B cell (primary cell): ENCODE data around the gene TKTL1. TPM values are rescaled to one million over a fixed set of nuclear protein-coding genes. Genes with fewer than 3 reads are reported as not detected.

Source experiments
- ATAC-seq: fragments of 200-7000 bp; cut with Tn5 transposase; one replicate; pipeline ENCODE4 v1.10.0; 2021; ENCODE audit warnings: low read depth, mild to moderate bottlenecking, moderate number of reproducible peaks, moderate library complexity
- CTCF ChIA-PET: fragments of 350-600 bp; sonication (Branson Sonifier 250); formaldehyde crosslinking; loops from one replicate; lab custom pipeline; 2021; ENCODE audit warnings: antibody characterized with exemption, inconsistent platforms; lab: Charles Lee
- POLR2A ChIA-PET: fragments of 350-600 bp; sonication (Branson Sonifier 250); formaldehyde crosslinking; loops from one replicate; lab custom pipeline; 2021; ENCODE audit warnings: antibody characterized with exemption; lab: Charles Lee
- DNase-seq: peaks from one replicate; pipeline ENCODE4 v3.0.0; 2013
- H2AFZ ChIP-seq: 2 replicates; pipeline ENCODE4 v1.6.1; 2012; ENCODE audit warnings: mild to moderate bottlenecking, low read depth, low read length; ENCODE audit not compliant: insufficient read depth, poor library complexity, severe bottlenecking
- H3K27ac ChIP-seq, 2 donors: 1 replicate in 1 of 2; 2 replicates in 1 of 2; pipeline ENCODE4 v1.5.1; 2012 to 2013; ENCODE audit warnings: low read length in 2 of 2, mild to moderate bottlenecking in 2 of 2, moderate library complexity in 1 of 2
- H3K27me3 ChIP-seq, 4 experiments: fragments of 200-600 bp in 1 of 4; sonication (generic) in 1 of 4; replicated peaks in 1 of 4; 1 replicate in 2 of 4; 2 replicates in 2 of 4; pipeline versions ENCODE4 v1.6.1 to v1.7.0; 2013 to 2016; ENCODE audit warnings: low read length in 3 of 4, mild to moderate bottlenecking in 2 of 4, mixed read lengths in 1 of 4, moderate library complexity in 1 of 4; ENCODE audit not compliant: insufficient read depth in 4 of 4, control insufficient read depth in 3 of 4; ENCODE audit errors: control extremely low read depth in 1 of 4
- H3K36me3 ChIP-seq, 2 experiments: replicated peaks in 1 of 2; 1 replicate in 1 of 2; 2 replicates in 1 of 2; pipeline versions ENCODE4 v1.6.1 to v1.7.1; 2013; ENCODE audit warnings: low read length in 1 of 2; ENCODE audit not compliant: insufficient read depth in 2 of 2, control insufficient read depth in 1 of 2; ENCODE audit errors: control extremely low read depth in 1 of 2, extremely low read depth in 1 of 2
- H3K4me1 ChIP-seq, 2 donors: fragments of 200-600 bp in 1 of 2; sonication (generic) in 1 of 2; 1 replicate in 1 of 2; 2 replicates in 1 of 2; pipeline versions ENCODE4 v1.5.1 to v1.6.1; 2013 to 2017; ENCODE audit warnings: low read length in 2 of 2; ENCODE audit not compliant: control insufficient read depth in 2 of 2, insufficient read depth in 2 of 2
- H3K4me2 ChIP-seq: replicated peaks from 2 replicates; pipeline ENCODE3; 2012; ENCODE audit warnings: mild to moderate bottlenecking, low read depth, low read length; ENCODE audit not compliant: poor library complexity, severe bottlenecking
- H3K4me3 ChIP-seq, 5 experiments: fragments of 200-600 bp in 1 of 5; sonication (generic) in 1 of 5; 1 replicate in 3 of 5; 2 replicates in 2 of 5; pipeline versions ENCODE4 v1.5.1 to v1.7.0; 2011 to 2016; ENCODE audit warnings: low read length in 4 of 5, mild to moderate bottlenecking in 4 of 5, low read depth in 2 of 5, control low read depth in 1 of 5, moderate library complexity in 1 of 5; ENCODE audit not compliant: insufficient read depth in 1 of 5; ENCODE audit errors: control extremely low read depth in 1 of 5, extremely low read depth in 1 of 5
- H3K79me2 ChIP-seq: fragments of 200-600 bp; sonication (generic); one replicate; pipeline ENCODE4 v1.6.0; 2016; ENCODE audit warnings: low read length; ENCODE audit not compliant: control insufficient read depth, insufficient read depth
- H3K9ac ChIP-seq: fragments of 200-600 bp; sonication (generic); 2 replicates; pipeline ENCODE4 v1.6.1; 2017; ENCODE audit warnings: mild to moderate bottlenecking, low read length, moderate library complexity
- H3K9me3 ChIP-seq, 3 donors: one replicate each; pipeline versions ENCODE4 v1.6.1 to v1.7.1; 2013; ENCODE audit warnings: low read length in 2 of 3; ENCODE audit not compliant: control insufficient read depth in 2 of 3, insufficient read depth in 1 of 3; ENCODE audit errors: control extremely low read depth in 1 of 3
- H4K20me1 ChIP-seq: 2 replicates; pipeline ENCODE4 v1.6.0; 2012; ENCODE audit warnings: mild to moderate bottlenecking, low read length; ENCODE audit not compliant: insufficient read depth, control insufficient read depth, poor library complexity, severe bottlenecking
- H3K27ac Mint-ChIP-seq: one replicate; pipeline ENCODE4 v1.8.0; 2021; ENCODE audit warnings: mixed read lengths
- H3K27me3 Mint-ChIP-seq: one replicate; pipeline ENCODE4 v1.8.0; 2021; ENCODE audit warnings: mixed read lengths
- H3K4me1 Mint-ChIP-seq: one replicate; pipeline ENCODE4 v1.8.0; 2021; ENCODE audit warnings: mixed read lengths
- H3K4me3 Mint-ChIP-seq: one replicate; pipeline ENCODE4 v1.8.0; 2021; ENCODE audit warnings: mixed read lengths
- H3K9me3 Mint-ChIP-seq: one replicate; pipeline ENCODE4 v1.8.0; 2022; ENCODE audit warnings: mixed read lengths; ENCODE audit not compliant: insufficient read depth
- CTCF ChIP-seq: fragments of 200-600 bp; IDR thresholded peaks from one replicate; pipeline ENCODE4 v1.8.0; 2022; ENCODE audit warnings: antibody characterized with exemption, mild to moderate bottlenecking
- EZH2 ChIP-seq: IDR thresholded peaks from 2 replicates; pipeline ENCODE4 v1.6.1; 2012; ENCODE audit warnings: borderline replicate concordance, low read depth, mild to moderate bottlenecking, moderate library complexity, low read length; ENCODE audit not compliant: insufficient read depth, poor library complexity, severe bottlenecking
- WGBS: methylation state at CpG from one replicate; pipeline ENCODE4 v1.1.5; 2013; ENCODE audit warnings: missing lambda C conversion rate; ENCODE audit not compliant: insufficient coverage; 5-methylcytosine and 5-hydroxymethylcytosine counted together
- intact Hi-C: fragments of 100-400 bp; cut with micrococcal nuclease; formaldehyde crosslinking; loops from one replicate; pipeline ENCODE4 v1.10.0; 2022
- polyA plus RNA-seq: library from polyadenylated mRNA; depleted of rRNA; stranded (reverse); fragments of >200 nt; gene quantifications from 2 replicates; pipeline ENCODE4 v1.2.3, GENCODE V29; 2012
- total RNA-seq, 2 donors: library from RNA; stranded (reverse); fragments of 120-200 nt in 1 of 2; gene quantifications; 1 replicate in 1 of 2; 2 replicates in 1 of 2; pipeline versions ENCODE4 v1.2.3 to v1.2.4, GENCODE V29; 2013 to 2022

TKTL1 gene
- total and polyA plus RNA-seq, 2 donors (not counting 1 experiment from before 2014, with no cell fraction given): 0.18 to 0.96 TPM

GRCh38 chrX:154362085-154362742, 66.6 kb downstream of the TKTL1 start:
- H3K4me3 ChIP-seq: no peak overlapping the region
- TF ChIP-seq EZH2 (no peak), CTCF (no peak)

GRCh38 chrX:154363706-154364439, 68.3 kb downstream of the TKTL1 start:
- Mint-ChIP-seq H3K4me3 (no peak overlapping the region), H3K4me1 (peaks cover 7% of the 10 kb centered on the region), H3K27me3 (no peaks in the 10 kb centered on the region), H3K27ac (peak overlapping the region; percentile 10), H3K9me3 (no peaks in the 10 kb centered on the region)
- ATAC-seq: no peak
- POLR2A ChIA-PET: no interaction called here
- no peak overlapping the region for H3K9ac ChIP-seq
- H2AFZ ChIP-seq: no peak overlapping the region
- H3K27me3 ChIP-seq: no peaks in the 10 kb centered on the region
- peaks cover 0 to 85% of the 10 kb centered on the region in 2 experiments for H3K36me3 ChIP-seq
- DNase-seq: no peak
- 97% methylated on average over 16 of the region's 20 CpGs for WGBS
- H3K9me3 ChIP-seq: no peaks in the 10 kb centered on the region
- H3K4me2 ChIP-seq: no peak overlapping the region
- intact Hi-C loops: no loop called here
- CTCF ChIA-PET: no interaction called here
- H3K79me2 ChIP-seq: peaks cover 57% of the 10 kb centered on the region
- H4K20me1 ChIP-seq: peaks cover 63% of the 10 kb centered on the region
- peaks cover 8 to 20% of the 10 kb centered on the region in 2 donors for H3K4me1 ChIP-seq
- H3K4me3 ChIP-seq: no peak overlapping the region
- TF ChIP-seq EZH2 (no peak), CTCF (no peak)
- H3K27ac ChIP-seq: no peak overlapping the region

More at GRCh38 chrX:154362085-154362742, 66.6 kb downstream of the TKTL1 start:
- Histone ChIP-seq H3K9me3 (no peaks in the 10 kb centered on the region), H4K20me1 (peaks cover 70% of the 10 kb centered on the region), H3K27me3 (no peaks in the 10 kb centered on the region), H3K4me1 (peaks cover 0 to 6% of the 10 kb centered on the region in 2 donors), H3K36me3 (peaks cover 0 to 91% of the 10 kb centered on the region in 2 experiments), H2AFZ (no peak overlapping the region), H3K27ac (no peak overlapping the region), H3K9ac (no peak overlapping the region), H3K79me2 (peaks cover 51% of the 10 kb centered on the region), H3K4me2 (no peak overlapping the region)
- 96% methylated on average over 18 of the region's 30 CpGs for WGBS
- Mint-ChIP-seq H3K4me1 (peaks cover 2% of the 10 kb centered on the region), H3K27ac (no peak overlapping the region), H3K27me3 (no peaks in the 10 kb centered on the region), H3K9me3 (no peaks in the 10 kb centered on the region), H3K4me3 (no peak overlapping the region)
- ATAC-seq (no peak), DNase-seq (no peak)
- ChIA-PET CTCF (no interaction called here), POLR2A (no interaction called here)
- intact Hi-C loops: no loop called here
